HepG2 (cell line): ENCODE data around the gene ICAM5. TPM values are rescaled to one million over a fixed set of nuclear protein-coding genes. Genes with fewer than 3 reads are reported as not detected.

ENCODE experiments used
- AHR ChIP-seq: IDR thresholded peaks from 2 replicates; pipeline ENCODE4 v1.6.1; 2018; ENCODE audit warnings: missing genetic modification reagents, missing compliant biosample characterization
- ATF7 ChIP-seq, 2 experiments: fragments of 450-650 bp in 1 of 2; sonication (generic) in 1 of 2; formaldehyde crosslinking in 1 of 2; IDR thresholded peaks; 2 replicates each; pipeline versions ENCODE4 v1.4.0 to v1.6.1; 2016 to 2020; ENCODE audit warnings: antibody characterized with exemption in 1 of 2, mild to moderate bottlenecking in 1 of 2, missing genetic modification reagents in 1 of 2
- BRD4 ChIP-seq: sonication (generic); formaldehyde crosslinking; IDR thresholded peaks from 2 replicates; pipeline ENCODE4 v1.4.0; 2020; ENCODE audit warnings: missing genetic modification reagents
- CBFB ChIP-seq: sonication (generic); formaldehyde crosslinking; IDR thresholded peaks from 2 replicates; pipeline ENCODE4 v1.4.0; 2020; ENCODE audit warnings: missing genetic modification reagents
- FOXC1 ChIP-seq: sonication (generic); formaldehyde crosslinking; IDR thresholded peaks from 2 replicates; pipeline ENCODE4 v1.8.0; 2022; ENCODE audit warnings: mild to moderate bottlenecking, missing genetic modification reagents, borderline replicate concordance
- GATAD1 ChIP-seq: IDR thresholded peaks from 2 replicates; pipeline ENCODE4 v1.6.1; 2016; ENCODE audit warnings: missing genetic modification reagents, missing compliant biosample characterization
- JUN ChIP-seq: sonication (generic); formaldehyde crosslinking; IDR thresholded peaks from 2 replicates; pipeline ENCODE4 v1.4.0; 2020; ENCODE audit warnings: mild to moderate bottlenecking, missing genetic modification reagents
- KLF15 ChIP-seq: sonication (generic); formaldehyde crosslinking; IDR thresholded peaks from 2 replicates; pipeline ENCODE4 v1.8.1; 2023; ENCODE audit warnings: borderline replicate concordance, mild to moderate bottlenecking, inconsistent platforms, missing genetic modification reagents, mixed read lengths
- MEF2D ChIP-seq: sonication (generic); formaldehyde crosslinking; IDR thresholded peaks from 2 replicates; pipeline ENCODE4 v1.5.1; 2020; ENCODE audit warnings: mild to moderate bottlenecking, missing genetic modification reagents
- RBFOX2 ChIP-seq: fragments of 200-400 bp; formaldehyde crosslinking; IDR thresholded peaks from 2 replicates; pipeline ENCODE4 v1.6.1; 2017; ENCODE audit warnings: low read depth, mild to moderate bottlenecking, low read length
- SALL2 ChIP-seq: sonication (generic); formaldehyde crosslinking; IDR thresholded peaks from 2 replicates; pipeline ENCODE4 v1.8.1; 2023; ENCODE audit warnings: mild to moderate bottlenecking, missing genetic modification reagents, inconsistent platforms
- TBL1XR1 ChIP-seq: fragments of 150-350 bp; IDR thresholded peaks from 2 replicates; pipeline ENCODE4 v1.6.1; 2014; ENCODE audit warnings: borderline replicate concordance, low read length; ENCODE audit not compliant: partially characterized antibody
- ZNF589 ChIP-seq: sonication (generic); formaldehyde crosslinking; conservative IDR thresholded peaks from 2 replicates; pipeline ENCODE4 v1.8.0; 2022; ENCODE audit warnings: mild to moderate bottlenecking, moderate library complexity, missing genetic modification reagents
- ZNF75D ChIP-seq: sonication (generic); formaldehyde crosslinking; IDR thresholded peaks from 2 replicates; pipeline ENCODE4 v1.8.1; 2023; ENCODE audit warnings: missing genetic modification reagents, mild to moderate bottlenecking, borderline replicate concordance
- polyA plus RNA-seq, 8 experiments: library from polyadenylated mRNA; depleted of rRNA in 3 of 8; stranded (reverse) in 7 of 8; unstranded in 1 of 8; fragments of >200 nt; fragmentation: Illumina TruSeq in 4 of 8; extraction: Trizol in 4 of 8; gene quantifications; 2 replicates each; pipeline versions ENCODE4 v1.2.1 to v1.2.3, GENCODE V29; 2011 to 2016; ENCODE audit warnings: low read depth in 4 of 8, missing spikeins in 1 of 8, mixed read lengths in 1 of 8; ENCODE audit not compliant: insufficient read depth in 1 of 8
- total RNA-seq, 5 experiments: library from RNA; depleted of rRNA; stranded (reverse); fragments of >200 nt; fragmentation: Illumina TruSeq; extraction: Trizol; gene quantifications; 2 replicates each; pipeline ENCODE4 v1.2.3, GENCODE V29; 2016; ENCODE audit warnings: low read depth in 1 of 5
- TF ChIP-seq, protein P1 (sequence below): IDR thresholded peaks from 2 replicates; pipeline ENCODE4 v1.6.1; 2016; ENCODE audit warnings: missing compliant biosample characterization, missing genetic modification reagents, borderline replicate concordance
- TF ChIP-seq, protein P2 (sequence below): sonication (generic); formaldehyde crosslinking; IDR thresholded peaks from 2 replicates; pipeline ENCODE4 v1.8.1; 2023; ENCODE audit warnings: mild to moderate bottlenecking, moderate library complexity, missing genetic modification reagents
- TF ChIP-seq, protein P3 (sequence below): sonication (generic); formaldehyde crosslinking; IDR thresholded peaks from 2 replicates; pipeline ENCODE4 v1.4.0; 2020; ENCODE audit warnings: mild to moderate bottlenecking, missing genetic modification reagents, borderline replicate concordance

ICAM5 gene
- total and polyA plus RNA-seq, 2 of the 13 experiments (the other 11 are each of a cell fraction or from before 2014, with no cell fraction given): 0.46 to 1.6 TPM

DNA sequence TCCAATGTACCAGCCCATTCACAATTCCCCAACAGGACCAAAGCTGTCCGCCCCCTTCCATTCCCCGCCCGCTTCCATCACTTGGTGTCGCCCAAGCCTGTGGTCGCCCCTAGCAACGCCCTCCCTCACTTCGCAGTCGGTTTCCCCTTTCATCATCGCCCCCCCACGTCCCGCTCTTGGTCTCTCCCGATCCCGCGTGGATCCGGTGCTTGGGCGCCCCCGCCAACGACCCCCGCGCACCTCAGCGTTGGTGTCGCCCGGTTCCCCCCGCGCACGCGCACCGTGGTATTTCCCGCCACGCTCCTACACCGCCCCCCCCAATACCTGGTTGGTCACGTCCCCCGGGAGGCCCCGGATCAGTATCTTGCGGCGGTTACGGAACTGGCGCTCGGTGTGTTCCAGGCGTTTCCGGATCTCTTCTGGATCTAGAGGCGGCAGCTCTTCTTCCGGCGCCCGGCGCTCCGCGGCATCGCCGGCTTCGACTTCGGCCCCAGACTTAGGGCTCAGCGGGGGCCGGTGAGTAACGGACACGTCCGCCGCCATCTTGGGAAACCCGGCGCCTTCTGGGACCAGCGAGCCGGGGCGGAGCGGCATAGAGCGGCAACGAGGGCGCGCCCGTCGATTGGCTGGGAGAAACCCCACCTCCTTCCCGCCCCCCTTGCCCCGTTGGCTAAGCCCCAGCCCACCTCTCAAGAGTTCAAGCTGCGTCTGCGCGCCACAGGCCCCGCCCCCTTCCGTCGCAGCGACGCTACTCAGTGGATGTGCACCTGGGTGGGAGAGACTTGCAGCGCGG lies 43.4 kb downstream of the ICAM5 start, which contains the start of gene RAVER1 (continued):
- TF ChIP-seq, protein P1, sequence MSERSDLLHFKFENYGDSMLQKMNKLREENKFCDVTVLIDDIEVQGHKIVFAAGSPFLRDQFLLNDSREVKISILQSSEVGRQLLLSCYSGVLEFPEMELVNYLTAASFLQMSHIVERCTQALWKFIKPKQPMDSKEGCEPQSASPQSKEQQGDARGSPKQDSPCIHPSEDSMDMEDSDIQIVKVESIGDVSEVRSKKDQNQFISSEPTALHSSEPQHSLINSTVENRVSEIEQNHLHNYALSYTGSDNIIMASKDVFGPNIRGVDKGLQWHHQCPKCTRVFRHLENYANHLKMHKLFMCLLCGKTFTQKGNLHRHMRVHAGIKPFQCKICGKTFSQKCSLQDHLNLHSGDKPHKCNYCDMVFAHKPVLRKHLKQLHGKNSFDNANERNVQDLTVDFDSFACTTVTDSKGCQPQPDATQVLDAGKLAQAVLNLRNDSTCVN (CRISPR knock-in tag): peak; percentile 26; the same call in 1 of the 2 replicates
- TF ChIP-seq BRD4 (CRISPR knock-in tag): no peak
- peak; percentile 26; the same call in 1 of the 2 replicates for TF ChIP-seq ZNF589
- TF ChIP-seq CBFB (CRISPR knock-in tag): peak; percentile 19; the same call in 1 of the 2 replicates
- peak; percentile 77; the same call in 1 of the 2 replicates for TF ChIP-seq SALL2 (CRISPR knock-in tag)
- peak; percentile 92 for TF ChIP-seq GATAD1
- no peak for TF ChIP-seq ZNF75D (CRISPR knock-in tag)
- TF ChIP-seq MEF2D (CRISPR knock-in tag): peak; percentile 70
- peak; percentile 84; the same call in 1 of the 2 replicates for TF ChIP-seq FOXC1
- TF ChIP-seq, protein P2, sequence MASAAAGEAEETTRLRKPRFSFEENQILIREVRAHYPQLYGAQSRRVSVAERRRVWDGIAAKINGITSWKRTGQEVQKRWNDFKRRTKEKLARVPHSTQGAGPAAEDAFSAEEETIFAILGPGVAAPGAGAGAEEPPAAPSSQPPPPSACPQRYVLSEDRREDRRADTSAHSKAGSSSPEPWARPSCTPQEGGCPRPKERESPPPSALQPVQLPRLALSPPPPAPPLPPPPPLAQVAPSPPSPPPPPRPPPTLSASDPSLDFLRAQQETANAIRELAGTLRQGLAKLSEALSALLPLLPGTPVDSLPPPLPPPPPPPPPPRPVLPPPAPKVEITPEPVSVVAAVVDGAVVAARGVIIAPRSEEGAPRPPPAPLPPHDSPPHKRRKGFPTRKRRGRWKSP (CRISPR knock-in tag): peak; percentile 52; the same call in 1 of the 2 replicates
- peak; percentile 91; the same call in 1 of the 2 replicates for TF ChIP-seq KLF15
- peak; percentile 8; the same call in 1 of the 2 replicates for TF ChIP-seq JUN (CRISPR knock-in tag)
- no peak for TF ChIP-seq TBL1XR1
- TF ChIP-seq RBFOX2: peak; percentile 98
- TF ChIP-seq ATF7 (IDR thresholded peaks at IDR 0.05): peak; percentile 64
- peak; percentile 38; the same call in 1 of the 2 replicates for TF ChIP-seq ATF7 (CRISPR knock-in tag; IDR thresholded peaks at IDR 0.05)
- 0 out of 2 replicates have a peak, but pooled peaks have one; percentile 9 for TF ChIP-seq AHR (CRISPR knock-in tag)
- TF ChIP-seq, protein P3, sequence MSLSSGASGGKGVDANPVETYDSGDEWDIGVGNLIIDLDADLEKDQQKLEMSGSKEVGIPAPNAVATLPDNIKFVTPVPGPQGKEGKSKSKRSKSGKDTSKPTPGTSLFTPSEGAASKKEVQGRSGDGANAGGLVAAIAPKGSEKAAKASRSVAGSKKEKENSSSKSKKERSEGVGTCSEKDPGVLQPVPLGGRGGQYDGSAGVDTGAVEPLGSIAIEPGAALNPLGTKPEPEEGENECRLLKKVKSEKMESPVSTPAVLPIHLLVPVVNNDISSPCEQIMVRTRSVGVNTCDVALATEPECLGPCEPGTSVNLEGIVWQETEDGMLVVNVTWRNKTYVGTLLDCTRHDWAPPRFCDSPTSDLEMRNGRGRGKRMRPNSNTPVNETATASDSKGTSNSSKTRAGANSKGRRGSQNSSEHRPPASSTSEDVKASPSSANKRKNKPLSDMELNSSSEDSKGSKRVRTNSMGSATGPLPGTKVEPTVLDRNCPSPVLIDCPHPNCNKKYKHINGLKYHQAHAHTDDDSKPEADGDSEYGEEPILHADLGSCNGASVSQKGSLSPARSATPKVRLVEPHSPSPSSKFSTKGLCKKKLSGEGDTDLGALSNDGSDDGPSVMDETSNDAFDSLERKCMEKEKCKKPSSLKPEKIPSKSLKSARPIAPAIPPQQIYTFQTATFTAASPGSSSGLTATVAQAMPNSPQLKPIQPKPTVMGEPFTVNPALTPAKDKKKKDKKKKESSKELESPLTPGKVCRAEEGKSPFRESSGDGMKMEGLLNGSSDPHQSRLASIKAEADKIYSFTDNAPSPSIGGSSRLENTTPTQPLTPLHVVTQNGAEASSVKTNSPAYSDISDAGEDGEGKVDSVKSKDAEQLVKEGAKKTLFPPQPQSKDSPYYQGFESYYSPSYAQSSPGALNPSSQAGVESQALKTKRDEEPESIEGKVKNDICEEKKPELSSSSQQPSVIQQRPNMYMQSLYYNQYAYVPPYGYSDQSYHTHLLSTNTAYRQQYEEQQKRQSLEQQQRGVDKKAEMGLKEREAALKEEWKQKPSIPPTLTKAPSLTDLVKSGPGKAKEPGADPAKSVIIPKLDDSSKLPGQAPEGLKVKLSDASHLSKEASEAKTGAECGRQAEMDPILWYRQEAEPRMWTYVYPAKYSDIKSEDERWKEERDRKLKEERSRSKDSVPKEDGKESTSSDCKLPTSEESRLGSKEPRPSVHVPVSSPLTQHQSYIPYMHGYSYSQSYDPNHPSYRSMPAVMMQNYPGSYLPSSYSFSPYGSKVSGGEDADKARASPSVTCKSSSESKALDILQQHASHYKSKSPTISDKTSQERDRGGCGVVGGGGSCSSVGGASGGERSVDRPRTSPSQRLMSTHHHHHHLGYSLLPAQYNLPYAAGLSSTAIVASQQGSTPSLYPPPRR (CRISPR knock-in tag): peak; percentile 54; the same call in 1 of the 2 replicates
